Thoracic aorta (tissue), 2 donors: ENCODE data around the gene PARVB. TPM values are rescaled to one million over a fixed set of nuclear protein-coding genes. Genes with fewer than 3 reads are reported as not detected.

Experiments used
- ATAC-seq: fragments of 150-250 bp; one replicate; pipeline ENCODE4 v1.8.0; 2017; ENCODE audit warnings: low read depth; ENCODE audit not compliant: insufficient number of reproducible peaks, low FRiP score
- DNase-seq: peaks from one replicate; pipeline ENCODE4 v3.0.0-alpha.2; 2020; ENCODE audit warnings: low spot score
- H3K27ac ChIP-seq, 2 donors: fragments of 200-600 bp; sonication (generic); 1 replicate in 1 of 2; 2 replicates in 1 of 2; pipeline ENCODE4 v1.5.1; 2016; ENCODE audit warnings: mild to moderate bottlenecking in 2 of 2, moderate library complexity in 2 of 2
- H3K27me3 ChIP-seq: fragments of 200-600 bp; sonication (generic); replicated peaks from 2 replicates; pipeline ENCODE4 v1.6.0; 2016; ENCODE audit warnings: mild to moderate bottlenecking; ENCODE audit not compliant: insufficient read depth
- H3K36me3 ChIP-seq: fragments of 200-600 bp; sonication (generic); one replicate; pipeline ENCODE4 v1.5.1; 2016
- H3K4me1 ChIP-seq, 2 donors: fragments of 200-600 bp; sonication (generic); 1 replicate in 1 of 2; 2 replicates in 1 of 2; pipeline versions ENCODE4 v1.5.1 to v1.6.0; 2016; ENCODE audit warnings: low read depth in 2 of 2, mild to moderate bottlenecking in 1 of 2; ENCODE audit not compliant: control insufficient read depth in 1 of 2
- H3K4me3 ChIP-seq: fragments of 200-600 bp; sonication (generic); 2 replicates; pipeline ENCODE4 v1.5.1; 2016; ENCODE audit warnings: mild to moderate bottlenecking
- H3K9me3 ChIP-seq: fragments of 200-600 bp; sonication (generic); 2 replicates; pipeline ENCODE4 v1.5.1; 2016
- total RNA-seq, 2 donors: library from RNA; depleted of rRNA; stranded (reverse); fragments of >200 nt; gene quantifications; one replicate each; pipeline versions ENCODE4 v1.1.0 to v1.2.3, GENCODE V29; 2016
- TF ChIP-seq, protein P1 (sequence below): fragments of 200-600 bp; sonication (generic); IDR thresholded peaks from one replicate; pipeline ENCODE4 v1.5.1; 2019; ENCODE audit warnings: antibody characterized with exemption

The PARVB gene
- total RNA-seq, 2 donors from 2014 or later: 15.3 to 17.2 TPM

GRCh38 chr22:44209343-44209742 lies 185.2 kb downstream of the PARVB start:
- ATAC-seq (no peak), DNase-seq (no peak)
- Histone ChIP-seq H3K4me3 (no peak overlapping the region), H3K36me3 (no peaks in the 10 kb centered on the region), H3K27ac (no peak overlapping the region), H3K4me1 (peaks cover 11 to 26% of the 10 kb centered on the region in 2 donors), H3K9me3 (peaks cover 5% of the 10 kb centered on the region), H3K27me3 (no peaks in the 10 kb centered on the region)
- TF ChIP-seq, protein P1, sequence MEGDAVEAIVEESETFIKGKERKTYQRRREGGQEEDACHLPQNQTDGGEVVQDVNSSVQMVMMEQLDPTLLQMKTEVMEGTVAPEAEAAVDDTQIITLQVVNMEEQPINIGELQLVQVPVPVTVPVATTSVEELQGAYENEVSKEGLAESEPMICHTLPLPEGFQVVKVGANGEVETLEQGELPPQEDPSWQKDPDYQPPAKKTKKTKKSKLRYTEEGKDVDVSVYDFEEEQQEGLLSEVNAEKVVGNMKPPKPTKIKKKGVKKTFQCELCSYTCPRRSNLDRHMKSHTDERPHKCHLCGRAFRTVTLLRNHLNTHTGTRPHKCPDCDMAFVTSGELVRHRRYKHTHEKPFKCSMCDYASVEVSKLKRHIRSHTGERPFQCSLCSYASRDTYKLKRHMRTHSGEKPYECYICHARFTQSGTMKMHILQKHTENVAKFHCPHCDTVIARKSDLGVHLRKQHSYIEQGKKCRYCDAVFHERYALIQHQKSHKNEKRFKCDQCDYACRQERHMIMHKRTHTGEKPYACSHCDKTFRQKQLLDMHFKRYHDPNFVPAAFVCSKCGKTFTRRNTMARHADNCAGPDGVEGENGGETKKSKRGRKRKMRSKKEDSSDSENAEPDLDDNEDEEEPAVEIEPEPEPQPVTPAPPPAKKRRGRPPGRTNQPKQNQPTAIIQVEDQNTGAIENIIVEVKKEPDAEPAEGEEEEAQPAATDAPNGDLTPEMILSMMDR: no peak

- Histone ChIP-seq H3K4me3 (no peak overlapping the region), H3K27me3 (no peaks in the 10 kb centered on the region), H3K27ac (peak overlapping the region in 1 of 2 donors; percentile 78), H3K36me3 (no peaks in the 10 kb centered on the region), H3K4me1 (peaks cover 11 to 26% of the 10 kb centered on the region in 2 donors), H3K9me3 (peaks cover 5% of the 10 kb centered on the region)
- TF ChIP-seq, protein P1: no peak
- no peak for ATAC-seq
- no peak for DNase-seq
Measured at GRCh38 chr22:44210722-44211121, 186.6 kb downstream of the PARVB start.

GRCh38 chr22:44211256-44211945 lies 187.3 kb downstream of the PARVB start:
- Histone ChIP-seq H3K27ac (peak overlapping the region; percentile 65 to 78), H3K4me3 (peak overlapping the region; percentile 35), H3K27me3 (no peaks in the 10 kb centered on the region), H3K9me3 (peaks cover 5% of the 10 kb centered on the region), H3K36me3 (no peaks in the 10 kb centered on the region), H3K4me1 (peaks cover 11 to 26% of the 10 kb centered on the region in 2 donors)
- TF ChIP-seq, protein P1: no peak
- DNase-seq (no peak), ATAC-seq (no peak)

DNA sequence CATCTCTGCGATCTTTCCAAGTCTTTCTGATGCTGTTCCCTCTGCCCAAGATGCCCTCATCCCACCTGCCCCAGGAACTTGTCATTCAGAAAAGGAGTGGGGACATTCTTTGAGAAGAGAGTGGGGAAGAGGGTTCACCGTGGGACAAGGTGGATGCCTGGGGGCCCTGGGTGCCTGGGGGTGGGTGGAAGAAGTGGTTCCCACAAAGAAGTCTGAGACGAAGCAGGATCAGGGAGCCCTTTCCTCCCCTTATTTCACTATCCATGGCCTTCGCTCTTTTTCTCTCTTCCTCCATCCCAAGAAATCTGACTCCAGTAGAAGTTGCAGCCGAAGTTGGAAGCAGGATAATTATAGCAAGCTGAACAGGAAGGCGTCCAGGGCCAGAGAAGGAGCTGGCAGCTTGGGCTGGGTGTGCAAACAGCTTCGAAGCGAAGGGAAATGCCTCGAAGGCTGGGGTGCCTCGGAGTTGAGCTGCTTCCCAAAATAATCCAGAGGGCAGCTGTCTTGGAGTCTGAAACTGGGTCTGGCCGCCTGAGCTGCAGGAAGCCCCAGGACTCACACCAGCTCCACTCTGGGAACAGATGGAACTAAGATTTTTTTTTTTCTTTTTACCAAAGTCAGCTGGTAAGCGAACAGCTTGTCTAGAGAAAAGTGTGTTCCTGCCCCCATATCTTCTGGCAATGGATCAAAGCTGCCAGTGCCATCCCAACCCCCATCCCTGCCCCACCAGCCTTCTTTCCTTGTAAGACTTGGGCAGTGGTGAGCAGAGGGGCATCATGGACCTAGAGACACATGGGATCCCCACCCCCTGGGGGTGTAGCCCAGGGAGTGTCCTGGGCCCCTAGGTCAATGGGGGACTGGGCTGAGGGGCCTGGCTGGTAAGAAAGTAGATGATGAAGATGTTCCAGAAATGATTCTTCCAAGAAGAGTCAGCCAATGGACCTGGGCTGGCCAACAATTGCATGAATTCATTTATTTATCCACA lies 188.1 kb downstream of the PARVB start:
- ATAC-seq (peak; percentile 29), DNase-seq (no peak)
- Histone ChIP-seq H3K4me1 (peaks cover 11 to 26% of the 10 kb centered on the region in 2 donors), H3K27me3 (no peaks in the 10 kb centered on the region), H3K4me3 (peak overlapping the region; percentile 35), H3K9me3 (peaks cover 5% of the 10 kb centered on the region), H3K36me3 (no peaks in the 10 kb centered on the region), H3K27ac (peak overlapping the region; percentile 65 to 78)
- TF ChIP-seq, protein P1: no peak

GRCh38 chr22:44212936-44213335 lies 188.8 kb downstream of the PARVB start:
- H3K27me3 ChIP-seq: no peaks in the 10 kb centered on the region
- TF ChIP-seq, protein P1: no peak
- peaks cover 11 to 26% of the 10 kb centered on the region in 2 donors for H3K4me1 ChIP-seq
- no peak overlapping the region for H3K4me3 ChIP-seq
- peaks cover 5% of the 10 kb centered on the region for H3K9me3 ChIP-seq
- peak overlapping the region in 1 of 2 donors; percentile 78 for H3K27ac ChIP-seq
- no peaks in the 10 kb centered on the region for H3K36me3 ChIP-seq
- DNase-seq: no peak
- ATAC-seq: no peak
